Upper lobe of left lung (tissue), 6 donors: Measurements from ENCODE around the gene PRKAA1. TPM values are rescaled to one million over a fixed set of nuclear protein-coding genes. Genes with fewer than 3 reads are reported as not detected.
"Not testable (repeated sequence)": the region's sequence is repeated elsewhere in the genome, so short reads cannot be mapped to it uniquely, and the experiment has no call there.

Source experiments
- ATAC-seq, 2 donors: fragments of 200-7000 bp; cut with Tn5 transposase; one replicate each; pipeline ENCODE4 v1.9.1; 2022; ENCODE audit warnings: mild to moderate bottlenecking in 2 of 2, moderate library complexity in 2 of 2; ENCODE audit not compliant: low FRiP score in 2 of 2
- DNase-seq, 2 donors: peaks; one replicate each; pipeline ENCODE4 v3.0.0-alpha.2; 2019 to 2020
- H3K27ac ChIP-seq, 4 donors: fragments of 200-600 bp; sonication (generic); one replicate each; pipeline ENCODE4 v1.5.1; 2016 to 2019
- H3K27me3 ChIP-seq, 4 donors: fragments of 200-600 bp; sonication (generic); one replicate each; pipeline ENCODE4 v1.5.1; 2017 to 2019
- H3K36me3 ChIP-seq, 4 donors: fragments of 200-600 bp; sonication (generic); one replicate each; pipeline ENCODE4 v1.5.1; 2016 to 2019
- H3K4me1 ChIP-seq, 4 donors: fragments of 200-600 bp; sonication (generic); one replicate each; pipeline ENCODE4 v1.5.1; 2018 to 2019
- H3K4me3 ChIP-seq, 4 donors: fragments of 200-600 bp; sonication (generic); one replicate each; pipeline ENCODE4 v1.5.1; 2017 to 2019; ENCODE audit warnings: mild to moderate bottlenecking in 2 of 4, moderate library complexity in 1 of 4
- H3K9me3 ChIP-seq, 4 donors: fragments of 200-600 bp; sonication (generic); one replicate each; pipeline ENCODE4 v1.5.1; 2018 to 2019
- CTCF ChIP-seq, 6 experiments: fragments of 450-650 bp in 4 of 6; fragments of 200-600 bp in 2 of 6; sonication (generic) in 2 of 6; IDR thresholded peaks; one replicate each; pipeline ENCODE4 v1.5.1; 2016 to 2019; ENCODE audit warnings: antibody characterized with exemption in 6 of 6
- EP300 ChIP-seq, 4 donors: sonication (generic); formaldehyde crosslinking; IDR thresholded peaks; one replicate each; pipeline ENCODE4 v1.5.1; 2017; ENCODE audit warnings: antibody characterized with exemption in 4 of 4, control low read depth in 2 of 4
- POLR2A ChIP-seq, 4 donors: fragments of 450-650 bp; IDR thresholded peaks; one replicate each; pipeline ENCODE4 v1.5.1; 2016 to 2017; ENCODE audit warnings: antibody characterized with exemption in 4 of 4, mild to moderate bottlenecking in 2 of 4
- POLR2AphosphoS5 ChIP-seq, 2 donors: sonication (generic); formaldehyde crosslinking; IDR thresholded peaks; one replicate each; pipeline ENCODE4 v1.5.1; 2017; ENCODE audit warnings: antibody characterized with exemption in 2 of 2
- WGBS, 2 donors: methylation state at CpG; one replicate each; pipeline ENCODE4 v1.1.5; 2017 to 2018; 5-methylcytosine and 5-hydroxymethylcytosine counted together
- total RNA-seq, 6 donors: library from RNA; depleted of rRNA in 4 of 6; stranded (reverse); fragments of >200 nt in 4 of 6; gene quantifications; one replicate each; pipeline versions ENCODE4 v1.1.0 to v1.2.1, GENCODE V29; 2016 to 2021
- donor health status: DM: no; HTN: no; CAD: no; lungs with moderate emphysema.
- donor health status: DM: no; HTN: yes; CAD: no; lungs with severe emphysema.

PRKAA1 gene
- total RNA-seq, 6 donors from 2014 or later: 53.9 to 94.7 (median 74.5) TPM

DNA sequence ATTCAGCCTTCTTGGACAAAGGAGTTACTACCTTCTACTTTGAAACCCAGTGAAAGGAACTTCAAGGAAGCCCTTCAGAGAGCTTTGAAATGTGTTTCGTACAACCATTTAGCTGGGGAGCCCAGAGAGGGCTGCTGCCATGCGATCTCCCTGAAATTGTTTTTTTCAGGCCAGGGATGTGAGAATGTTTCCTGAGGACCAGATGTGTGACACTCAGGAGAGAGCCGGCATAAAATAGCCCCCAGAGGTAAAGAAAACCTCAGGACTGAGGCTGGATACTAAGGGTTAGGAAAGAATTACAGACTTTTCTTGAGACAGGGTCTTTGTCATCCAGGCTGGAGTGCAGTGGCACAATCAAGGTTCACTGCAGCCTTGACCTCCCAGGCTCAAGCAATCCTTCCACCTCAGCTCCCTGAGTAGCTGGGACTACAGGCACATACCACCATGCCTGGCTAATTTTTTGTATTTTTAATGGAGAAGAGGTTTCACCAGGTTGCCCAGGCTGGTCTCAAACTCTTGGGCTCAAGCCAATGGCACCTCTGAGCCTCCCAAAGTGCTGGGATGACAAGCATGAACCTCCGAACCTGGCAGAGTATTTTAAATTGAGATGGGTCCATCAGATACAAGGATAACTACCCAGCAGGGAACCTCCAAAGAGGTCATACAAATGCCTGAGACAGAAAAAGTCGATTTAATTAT lies 28.5 kb upstream of the PRKAA1 start:
- Histone ChIP-seq H3K27me3 (no peaks in the 10 kb centered on the region), H3K4me1 (no peaks in the 10 kb centered on the region), H3K27ac (no peak overlapping the region), H3K4me3 (no peak overlapping the region), H3K36me3 (peaks cover 25 to 66% (median 54%) of the 10 kb centered on the region in 4 donors), H3K9me3 (no peaks in the 10 kb centered on the region)
- WGBS, 2 donors: 95 to 96% methylated on average over 5 of the region's 5 CpGs
- ATAC-seq (no peak), DNase-seq (no peak)
- no peak for TF ChIP-seq POLR2A (IDR thresholded peaks at IDR 0.05)
- no peak for TF ChIP-seq EP300 (IDR thresholded peaks at IDR 0.05)
- no peak for TF ChIP-seq POLR2AphosphoS5 (IDR thresholded peaks at IDR 0.05)
- no peak for TF ChIP-seq CTCF (IDR thresholded peaks at IDR 0.05)

GRCh38 chr5:40825461-40826043 lies 27.4 kb upstream of the PRKAA1 start:
- H3K9me3 ChIP-seq, H3K27me3 ChIP-seq, ATAC-seq, H3K4me1 ChIP-seq, DNase-seq, H3K27ac ChIP-seq, H3K4me3 ChIP-seq: not testable (repeated sequence)
- WGBS, 2 donors: 92 to 95% methylated on average over 11 of the region's 11 CpGs
- peaks cover 14 to 55% (median 43%) of the 10 kb centered on the region in 4 donors for H3K36me3 ChIP-seq

- no peak for ATAC-seq
- Histone ChIP-seq H3K4me3 (no peak overlapping the region), H3K27ac (no peak overlapping the region), H3K9me3 (no peaks in the 10 kb centered on the region), H3K36me3 (peaks cover 7 to 35% (median 23%) of the 10 kb centered on the region in 4 donors), H3K27me3 (no peaks in the 10 kb centered on the region), H3K4me1 (no peaks in the 10 kb centered on the region)
- 38 to 56% methylated on average over 1 of the region's 1 CpG for WGBS, 2 donors
- no peak for TF ChIP-seq EP300 (IDR thresholded peaks at IDR 0.05)
- no peak for TF ChIP-seq POLR2AphosphoS5 (IDR thresholded peaks at IDR 0.05)
- no peak for TF ChIP-seq POLR2A (IDR thresholded peaks at IDR 0.05)
- no peak for TF ChIP-seq CTCF (IDR thresholded peaks at IDR 0.05)
- DNase-seq: no peak
Measured at GRCh38 chr5:40823459-40823858, 25.3 kb upstream of the PRKAA1 start.

- DNase-seq: no peak
- H3K9me3 ChIP-seq: no peaks in the 10 kb centered on the region
- H3K27me3 ChIP-seq: no peaks in the 10 kb centered on the region
- no peaks in the 10 kb centered on the region for H3K36me3 ChIP-seq
- ATAC-seq: no peak
- no peaks in the 10 kb centered on the region for H3K4me1 ChIP-seq
- TF ChIP-seq POLR2AphosphoS5 (IDR thresholded peaks at IDR 0.05): no peak
- no peak for TF ChIP-seq CTCF (IDR thresholded peaks at IDR 0.05)
- TF ChIP-seq EP300 (IDR thresholded peaks at IDR 0.05): no peak
- no peak overlapping the region for H3K27ac ChIP-seq
- H3K4me3 ChIP-seq: no peak overlapping the region
- 79 to 81% methylated on average over 2 of the region's 2 CpGs for WGBS, 2 donors
Measured at GRCh38 chr5:40813698-40814281, 15.6 kb upstream of the PRKAA1 start.

DNA sequence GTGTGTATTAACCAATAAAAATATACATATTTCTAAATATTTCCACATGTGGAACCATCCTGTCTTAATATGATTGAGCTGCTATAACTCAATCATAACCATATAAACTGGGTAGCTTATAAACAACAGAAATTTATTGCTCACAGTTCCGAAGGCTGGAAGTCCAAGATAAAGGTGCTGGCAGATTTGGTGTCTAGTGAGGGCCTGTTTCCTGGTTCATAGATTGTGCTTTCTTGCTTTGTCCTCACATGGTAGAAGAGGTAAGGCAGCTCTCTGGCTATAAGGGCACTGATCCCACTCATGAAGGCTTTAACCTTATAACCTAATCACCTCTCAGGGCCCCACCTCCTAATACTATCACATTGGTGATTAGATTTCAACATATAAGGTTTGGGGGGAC lies 14.0 kb upstream of the PRKAA1 start:
- DNase-seq (no peak), ATAC-seq (no peak)
- no peaks in the 10 kb centered on the region for H3K9me3 ChIP-seq
- H3K36me3 ChIP-seq: no peaks in the 10 kb centered on the region
- 0 to 91% methylated on average over 1 of the region's 1 CpG for WGBS, 2 donors
- H3K4me3 ChIP-seq: no peak overlapping the region
- TF ChIP-seq POLR2A (IDR thresholded peaks at IDR 0.05) (no peak), CTCF (IDR thresholded peaks at IDR 0.05) (no peak), POLR2AphosphoS5 (IDR thresholded peaks at IDR 0.05) (no peak), EP300 (IDR thresholded peaks at IDR 0.05) (no peak)
- no peaks in the 10 kb centered on the region for H3K27me3 ChIP-seq
- H3K27ac ChIP-seq: no peak overlapping the region
- H3K4me1 ChIP-seq: no peaks in the 10 kb centered on the region
